Vagina (tissue), 2 donors: ENCODE measurements around the gene CRACDL. TPM values are rescaled to one million over a fixed set of nuclear protein-coding genes. Genes with fewer than 3 reads are reported as not detected.

Experiments
- DNase-seq, 2 donors: peaks; one replicate each; pipeline ENCODE4 v3.0.0-alpha.2; 2017; ENCODE audit errors: extremely low spot score in 2 of 2
- H3K27ac ChIP-seq: fragments of 200-600 bp; sonication (generic); one replicate; pipeline ENCODE4 v1.5.1; 2019
- H3K27me3 ChIP-seq: fragments of 200-600 bp; sonication (generic); one replicate; pipeline ENCODE4 v1.5.1; 2019
- H3K36me3 ChIP-seq, 2 donors: fragments of 200-600 bp; sonication (generic); one replicate each; pipeline ENCODE4 v1.5.1; 2017 to 2019
- H3K4me1 ChIP-seq: fragments of 200-600 bp; sonication (generic); one replicate; pipeline ENCODE4 v1.5.1; 2019
- H3K4me3 ChIP-seq, 2 donors: fragments of 200-600 bp; sonication (generic); 1 replicate in 1 of 2; 2 replicates in 1 of 2; pipeline ENCODE4 v1.5.1; 2016 to 2019
- H3K9me3 ChIP-seq: fragments of 200-600 bp; sonication (generic); one replicate; pipeline ENCODE4 v1.5.1; 2019
- POLR2A ChIP-seq, 2 donors: fragments of 450-650 bp; IDR thresholded peaks; one replicate each; pipeline ENCODE4 v1.6.1; 2017; ENCODE audit warnings: antibody characterized with exemption in 2 of 2, mild to moderate bottlenecking in 2 of 2, moderate library complexity in 2 of 2
- POLR2AphosphoS5 ChIP-seq, 2 donors: sonication (generic); formaldehyde crosslinking; IDR thresholded peaks; one replicate each; pipeline ENCODE4 v1.9.0; 2017; ENCODE audit warnings: antibody characterized with exemption in 2 of 2, mild to moderate bottlenecking in 2 of 2, low read depth in 1 of 2; ENCODE audit not compliant: insufficient read depth in 1 of 2
- intact Hi-C: fragments of 100-400 bp; cut with DNase I; formaldehyde crosslinking; loops from one replicate; pipeline ENCODE4 v1.15.1; 2023
- total RNA-seq: library from RNA; depleted of rRNA; stranded (reverse); fragments of >200 nt; gene quantifications from one replicate; pipeline ENCODE4 v1.2.3, GENCODE V29; 2016
- TF ChIP-seq, protein P1 (sequence below), 3 experiments: fragments of 450-650 bp in 2 of 3; fragments of 200-600 bp in 1 of 3; sonication (generic) in 1 of 3; IDR thresholded peaks; one replicate each; pipeline ENCODE4 v1.5.1; 2017 to 2019; ENCODE audit warnings: antibody characterized with exemption in 3 of 3, mild to moderate bottlenecking in 2 of 3, moderate library complexity in 2 of 3

The CRACDL gene
- total RNA-seq, 1 donor from 2014 or later = 6.4 TPM

- no peaks in the 10 kb centered on the region for H3K36me3 ChIP-seq
- DNase-seq = no peak
- H3K9me3 ChIP-seq = no peaks in the 10 kb centered on the region
- H3K27ac ChIP-seq = no peak overlapping the region
- intact Hi-C loops = no loop called here
- TF ChIP-seq POLR2A (IDR thresholded peaks at IDR 0.05) (no peak), POLR2AphosphoS5 (IDR thresholded peaks at IDR 0.05; ENCODE audit: insufficient read depth in 1 of 2, low read depth in 1 of 2) (no peak)
- TF ChIP-seq, protein P1, sequence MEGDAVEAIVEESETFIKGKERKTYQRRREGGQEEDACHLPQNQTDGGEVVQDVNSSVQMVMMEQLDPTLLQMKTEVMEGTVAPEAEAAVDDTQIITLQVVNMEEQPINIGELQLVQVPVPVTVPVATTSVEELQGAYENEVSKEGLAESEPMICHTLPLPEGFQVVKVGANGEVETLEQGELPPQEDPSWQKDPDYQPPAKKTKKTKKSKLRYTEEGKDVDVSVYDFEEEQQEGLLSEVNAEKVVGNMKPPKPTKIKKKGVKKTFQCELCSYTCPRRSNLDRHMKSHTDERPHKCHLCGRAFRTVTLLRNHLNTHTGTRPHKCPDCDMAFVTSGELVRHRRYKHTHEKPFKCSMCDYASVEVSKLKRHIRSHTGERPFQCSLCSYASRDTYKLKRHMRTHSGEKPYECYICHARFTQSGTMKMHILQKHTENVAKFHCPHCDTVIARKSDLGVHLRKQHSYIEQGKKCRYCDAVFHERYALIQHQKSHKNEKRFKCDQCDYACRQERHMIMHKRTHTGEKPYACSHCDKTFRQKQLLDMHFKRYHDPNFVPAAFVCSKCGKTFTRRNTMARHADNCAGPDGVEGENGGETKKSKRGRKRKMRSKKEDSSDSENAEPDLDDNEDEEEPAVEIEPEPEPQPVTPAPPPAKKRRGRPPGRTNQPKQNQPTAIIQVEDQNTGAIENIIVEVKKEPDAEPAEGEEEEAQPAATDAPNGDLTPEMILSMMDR (IDR thresholded peaks at IDR 0.05) = no peak
- H3K27me3 ChIP-seq = no peaks in the 10 kb centered on the region
- no peak overlapping the region for H3K4me3 ChIP-seq
- no peaks in the 10 kb centered on the region for H3K4me1 ChIP-seq
These were observed 13.1 kb upstream of the CRACDL start for GRCh38 chr2:98948956-98949739.

- no peaks in the 10 kb centered on the region for H3K4me1 ChIP-seq
- H3K9me3 ChIP-seq = no peaks in the 10 kb centered on the region
- TF ChIP-seq POLR2AphosphoS5 (IDR thresholded peaks at IDR 0.05; ENCODE audit: insufficient read depth in 1 of 2, low read depth in 1 of 2) = no peak
- TF ChIP-seq POLR2A (IDR thresholded peaks at IDR 0.05) = no peak
- TF ChIP-seq, protein P1 (IDR thresholded peaks at IDR 0.05) = no peak
- no peak for DNase-seq
- no peak overlapping the region for H3K4me3 ChIP-seq
- H3K27me3 ChIP-seq = no peaks in the 10 kb centered on the region
- no peak overlapping the region for H3K27ac ChIP-seq
- intact Hi-C loops = no loop called here
- H3K36me3 ChIP-seq = no peaks in the 10 kb centered on the region
These were observed 11.5 kb upstream of the CRACDL start for GRCh38 chr2:98947554-98947953.

- no peaks in the 10 kb centered on the region for H3K27me3 ChIP-seq
- H3K9me3 ChIP-seq = no peaks in the 10 kb centered on the region
- TF ChIP-seq POLR2A (IDR thresholded peaks at IDR 0.05) (no peak), POLR2AphosphoS5 (IDR thresholded peaks at IDR 0.05; ENCODE audit: insufficient read depth in 1 of 2, low read depth in 1 of 2) (no peak)
- H3K4me3 ChIP-seq = no peak overlapping the region
- intact Hi-C loops = no loop called here
- no peak for DNase-seq
- no peaks in the 10 kb centered on the region for H3K4me1 ChIP-seq
- no peak overlapping the region for H3K27ac ChIP-seq
- no peaks in the 10 kb centered on the region for H3K36me3 ChIP-seq
These were observed 10.8 kb upstream of the CRACDL start for GRCh38 chr2:98946855-98947254.

DNA sequence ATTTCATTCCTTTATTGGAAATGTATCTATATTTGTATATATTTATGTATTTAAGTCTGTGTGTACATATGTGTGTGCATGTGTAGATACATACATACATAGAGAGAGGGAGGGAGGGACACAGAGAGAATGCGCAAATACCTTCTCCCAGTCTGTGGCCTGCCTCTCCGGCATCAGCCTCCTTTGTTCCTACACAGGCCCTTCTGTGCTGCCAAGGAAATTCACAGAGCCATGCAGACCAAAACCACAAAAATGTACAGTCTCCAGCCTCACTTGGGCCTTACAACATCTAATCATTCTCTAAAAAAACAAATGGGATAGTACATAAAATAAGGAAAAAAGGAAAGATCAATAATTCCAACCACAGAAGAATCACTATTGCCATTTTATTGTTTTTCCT is 8.8 kb upstream of the CRACDL start:
- no peak overlapping the region for H3K4me3 ChIP-seq

GRCh38 chr2:98940102-98940501 is 4.1 kb upstream of the CRACDL start:
- DNase-seq = no peak
- H3K9me3 ChIP-seq = no peaks in the 10 kb centered on the region
- H3K36me3 ChIP-seq = no peaks in the 10 kb centered on the region
- H3K4me1 ChIP-seq = peaks cover 17% of the 10 kb centered on the region
- H3K27me3 ChIP-seq = no peaks in the 10 kb centered on the region
- no peak overlapping the region for H3K27ac ChIP-seq
- TF ChIP-seq POLR2AphosphoS5 (IDR thresholded peaks at IDR 0.05; ENCODE audit: insufficient read depth in 1 of 2, low read depth in 1 of 2) = no peak
- TF ChIP-seq, protein P1 (IDR thresholded peaks at IDR 0.05) = no peak
- TF ChIP-seq POLR2A (IDR thresholded peaks at IDR 0.05) = no peak
- no peak overlapping the region for H3K4me3 ChIP-seq
- intact Hi-C loops = no loop called here

More for the DNA sequence above, 8.8 kb upstream of the CRACDL start:
- Histone ChIP-seq H3K9me3 (no peaks in the 10 kb centered on the region), H3K36me3 (no peaks in the 10 kb centered on the region), H3K4me1 (no peaks in the 10 kb centered on the region), H3K27ac (no peak overlapping the region), H3K27me3 (no peaks in the 10 kb centered on the region)
- intact Hi-C loops = no loop called here
- TF ChIP-seq, protein P1 (IDR thresholded peaks at IDR 0.05) = no peak
- TF ChIP-seq POLR2A (IDR thresholded peaks at IDR 0.05) (no peak), POLR2AphosphoS5 (IDR thresholded peaks at IDR 0.05; ENCODE audit: insufficient read depth in 1 of 2, low read depth in 1 of 2) (no peak)
- DNase-seq = no peak
